Neural progenitor cell (in vitro differentiated cells): Measurements from ENCODE around the gene MACROD1.

Source experiments
- EZH2 ChIP-seq: fragments of 200-600 bp; sonication (generic); IDR thresholded peaks from 2 replicates; pipeline ENCODE4 v1.6.1; 2017; ENCODE audit warnings: antibody characterized with exemption, mild to moderate bottlenecking, moderate library complexity
- EZH2phosphoT487 ChIP-seq: fragments of 200-600 bp; sonication (generic); IDR thresholded peaks from 2 replicates; pipeline ENCODE4 v1.6.1; 2017; ENCODE audit warnings: antibody characterized with exemption
- TF ChIP-seq, protein P1 (sequence below): fragments of 200-600 bp; sonication (generic); IDR thresholded peaks from 2 replicates; pipeline ENCODE4 v1.5.1; 2017; ENCODE audit warnings: antibody characterized with exemption, mild to moderate bottlenecking

DNA sequence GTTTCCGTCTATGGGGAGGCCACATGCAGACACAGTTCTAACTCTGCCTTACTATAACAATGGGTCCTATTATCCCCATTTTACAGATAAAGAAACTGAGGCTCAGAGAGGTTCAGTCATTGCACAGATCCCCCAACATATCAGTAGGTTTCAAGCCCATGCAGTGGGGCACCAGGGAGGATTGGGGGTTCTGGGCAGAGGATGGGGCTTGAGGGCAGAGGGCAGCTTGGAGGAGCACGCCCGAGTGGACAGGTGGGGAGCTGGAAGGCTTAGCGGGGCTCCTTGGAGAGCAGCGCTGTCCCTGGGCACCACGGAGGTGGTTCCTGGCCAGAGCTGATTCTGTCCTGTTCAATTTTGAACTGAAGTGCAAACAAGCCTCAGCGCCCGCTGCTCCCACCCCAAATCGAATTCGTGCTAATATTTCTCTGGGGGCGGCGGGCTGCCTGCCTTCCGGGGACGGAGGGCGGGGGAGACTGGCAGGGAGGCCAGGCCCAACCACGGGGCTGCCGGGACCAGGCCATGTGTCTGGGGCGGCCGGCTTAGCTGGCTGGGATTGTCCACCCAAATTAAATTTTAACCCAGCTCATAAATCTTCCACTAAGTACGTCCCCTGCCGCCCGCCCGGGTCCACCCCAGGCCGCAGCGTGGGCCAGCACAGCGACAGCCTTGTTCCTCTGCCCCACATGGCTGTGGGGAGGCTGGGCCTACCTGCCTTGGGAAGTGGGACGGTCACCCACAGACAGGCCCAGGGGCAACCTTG lies 80.8 kb downstream of the MACROD1 start:
- TF ChIP-seq, protein P1, sequence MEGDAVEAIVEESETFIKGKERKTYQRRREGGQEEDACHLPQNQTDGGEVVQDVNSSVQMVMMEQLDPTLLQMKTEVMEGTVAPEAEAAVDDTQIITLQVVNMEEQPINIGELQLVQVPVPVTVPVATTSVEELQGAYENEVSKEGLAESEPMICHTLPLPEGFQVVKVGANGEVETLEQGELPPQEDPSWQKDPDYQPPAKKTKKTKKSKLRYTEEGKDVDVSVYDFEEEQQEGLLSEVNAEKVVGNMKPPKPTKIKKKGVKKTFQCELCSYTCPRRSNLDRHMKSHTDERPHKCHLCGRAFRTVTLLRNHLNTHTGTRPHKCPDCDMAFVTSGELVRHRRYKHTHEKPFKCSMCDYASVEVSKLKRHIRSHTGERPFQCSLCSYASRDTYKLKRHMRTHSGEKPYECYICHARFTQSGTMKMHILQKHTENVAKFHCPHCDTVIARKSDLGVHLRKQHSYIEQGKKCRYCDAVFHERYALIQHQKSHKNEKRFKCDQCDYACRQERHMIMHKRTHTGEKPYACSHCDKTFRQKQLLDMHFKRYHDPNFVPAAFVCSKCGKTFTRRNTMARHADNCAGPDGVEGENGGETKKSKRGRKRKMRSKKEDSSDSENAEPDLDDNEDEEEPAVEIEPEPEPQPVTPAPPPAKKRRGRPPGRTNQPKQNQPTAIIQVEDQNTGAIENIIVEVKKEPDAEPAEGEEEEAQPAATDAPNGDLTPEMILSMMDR = no peak
- TF ChIP-seq EZH2 (no peak), EZH2phosphoT487 (no peak)
